Measurements from ENCODE around the gene DGKE. TPM values are rescaled to one million over a fixed set of nuclear protein-coding genes. Genes with fewer than 3 reads are reported as not detected.

The DGKE gene
- total RNA-seq, 2 donors from 2014 or later, result 21.3 to 39.4 TPM

GRCh38 chr17:56821847-56822534 lies 12.0 kb upstream of the DGKE start:
- Mint-ChIP-seq H3K27ac (no peak overlapping the region), H3K9me3 (no peaks in the 10 kb centered on the region), H3K36me3 (no peaks in the 10 kb centered on the region), H3K4me1 (ENCODE audit: low read depth in 2 of 2) (peaks cover 0 to 8% of the 10 kb centered on the region in 2 donors), H3K4me3 (no peak overlapping the region), H3K27me3 (no peaks in the 10 kb centered on the region)
- DNase-seq (ENCODE audit: low spot score), result no peak
- ATAC-seq, result no peak

DNA sequence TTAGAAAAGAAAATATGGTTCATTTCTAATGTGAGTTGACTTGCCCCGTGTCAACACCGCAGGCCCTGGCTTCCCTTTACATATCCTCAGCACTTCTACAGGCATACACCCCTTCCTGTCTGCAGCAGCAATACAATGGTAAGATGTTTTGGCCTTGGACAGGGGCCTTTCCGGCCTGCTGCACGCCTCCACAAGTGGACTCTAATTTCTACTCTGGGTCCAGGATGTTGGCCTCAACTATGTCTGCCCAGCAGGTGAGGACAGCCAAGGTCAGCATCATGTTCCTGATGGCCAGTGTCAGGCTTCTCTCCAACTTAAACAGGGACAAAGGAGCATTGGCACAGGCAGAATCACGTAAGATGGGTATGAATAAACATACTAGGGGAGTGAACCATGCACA lies 11.2 kb upstream of the DGKE start:
- no peak for DNase-seq (ENCODE audit: low spot score)
- Mint-ChIP-seq H3K36me3 (no peaks in the 10 kb centered on the region), H3K9me3 (no peaks in the 10 kb centered on the region), H3K27ac (no peak overlapping the region), H3K4me1 (ENCODE audit: low read depth in 2 of 2) (peaks cover 0 to 8% of the 10 kb centered on the region in 2 donors), H3K27me3 (no peaks in the 10 kb centered on the region), H3K4me3 (no peak overlapping the region)
- ATAC-seq, result no peak

DNA sequence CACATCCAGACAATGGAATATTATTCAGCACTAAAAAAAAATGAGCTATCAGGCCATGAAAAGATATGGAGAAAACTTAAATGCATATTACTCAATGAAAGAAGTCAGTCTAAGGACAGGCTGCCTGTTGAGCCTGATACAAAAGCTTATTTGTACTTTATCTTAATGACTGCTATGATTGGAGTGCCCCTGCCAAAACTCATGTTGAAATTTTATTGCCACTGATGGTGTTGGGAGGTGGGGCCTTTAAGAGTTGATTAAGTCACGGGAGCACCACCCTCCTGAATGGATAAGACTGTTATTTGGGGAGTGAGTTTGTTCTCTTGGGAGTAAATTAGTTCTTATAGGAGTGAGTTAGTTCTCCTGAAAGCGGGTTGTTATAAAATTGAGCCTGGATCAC lies 10.1 kb upstream of the DGKE start:
- Mint-ChIP-seq H3K4me3 (no peak overlapping the region), H3K9me3 (no peaks in the 10 kb centered on the region), H3K27me3 (no peaks in the 10 kb centered on the region), H3K36me3 (no peaks in the 10 kb centered on the region), H3K27ac (no peak overlapping the region), H3K4me1 (ENCODE audit: low read depth in 2 of 2) (peaks cover 0 to 7% of the 10 kb centered on the region in 2 donors)
- no peak for DNase-seq (ENCODE audit: low spot score)
- no peak for ATAC-seq

DNA sequence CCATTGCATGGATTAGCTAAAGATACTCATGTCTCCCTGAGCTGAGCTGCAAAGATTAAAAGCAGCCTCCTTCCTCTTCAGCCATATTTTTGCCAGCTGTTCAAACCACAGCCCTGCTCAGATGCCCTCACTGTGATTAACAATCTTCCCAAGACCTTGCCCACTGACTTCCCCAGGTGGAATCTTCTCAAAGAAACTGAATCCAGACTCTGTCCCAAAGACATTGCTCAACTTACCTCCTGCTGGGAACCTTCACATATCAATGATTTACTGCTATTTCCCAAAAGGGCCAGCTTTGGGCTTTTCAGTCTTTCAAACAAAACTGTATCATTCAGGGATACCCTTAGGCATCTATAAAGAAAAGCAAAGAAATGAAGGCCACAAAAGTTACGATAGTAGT lies 9.4 kb upstream of the DGKE start:
- Mint-ChIP-seq H3K4me3 (no peak overlapping the region), H3K27me3 (no peaks in the 10 kb centered on the region), H3K9me3 (no peaks in the 10 kb centered on the region), H3K36me3 (no peaks in the 10 kb centered on the region), H3K27ac (no peak overlapping the region), H3K4me1 (ENCODE audit: low read depth in 2 of 2) (peaks cover 0 to 3% of the 10 kb centered on the region in 2 donors)
- DNase-seq (ENCODE audit: low spot score) (no peak), ATAC-seq (no peak)

DNA sequence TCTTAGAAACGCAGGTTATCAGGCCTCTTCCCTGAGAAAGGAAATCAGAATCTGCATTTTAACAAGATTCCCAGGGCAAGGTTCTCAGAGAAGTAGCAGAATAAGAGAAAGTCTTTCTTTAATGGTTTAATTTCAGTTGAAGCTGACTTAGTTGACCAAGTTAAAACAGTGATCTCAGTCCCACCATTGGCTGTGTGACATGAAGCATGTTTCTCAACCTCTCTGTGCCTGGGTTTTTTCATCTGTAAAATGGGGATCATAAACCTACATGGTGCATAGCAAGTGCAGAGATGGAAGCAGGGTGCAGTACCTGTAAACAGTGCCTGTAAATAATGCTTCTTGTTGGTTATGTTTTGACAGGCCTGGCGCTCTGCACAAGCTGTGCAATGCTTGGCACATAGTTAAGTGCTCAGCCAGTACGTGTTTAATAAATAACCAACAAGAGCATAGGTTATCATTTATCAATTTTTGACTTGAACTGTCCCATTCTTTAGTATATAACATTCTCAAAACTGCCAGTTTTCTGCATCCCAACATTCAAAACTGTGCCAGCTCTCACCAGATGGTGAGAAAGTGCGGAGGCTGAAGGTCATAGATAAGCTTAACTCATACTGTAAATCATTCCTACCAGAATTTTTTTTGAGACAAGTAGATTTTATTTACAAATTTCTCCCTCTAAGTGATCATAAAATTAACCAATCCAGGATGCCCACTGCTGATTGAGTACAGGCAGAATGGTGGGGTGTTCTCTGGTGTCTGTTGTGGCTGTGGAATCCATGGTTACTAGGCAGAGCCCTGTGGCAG lies 7.1 kb upstream of the DGKE start:
- H3K4me3 Mint-ChIP-seq, result no peak overlapping the region

DNA sequence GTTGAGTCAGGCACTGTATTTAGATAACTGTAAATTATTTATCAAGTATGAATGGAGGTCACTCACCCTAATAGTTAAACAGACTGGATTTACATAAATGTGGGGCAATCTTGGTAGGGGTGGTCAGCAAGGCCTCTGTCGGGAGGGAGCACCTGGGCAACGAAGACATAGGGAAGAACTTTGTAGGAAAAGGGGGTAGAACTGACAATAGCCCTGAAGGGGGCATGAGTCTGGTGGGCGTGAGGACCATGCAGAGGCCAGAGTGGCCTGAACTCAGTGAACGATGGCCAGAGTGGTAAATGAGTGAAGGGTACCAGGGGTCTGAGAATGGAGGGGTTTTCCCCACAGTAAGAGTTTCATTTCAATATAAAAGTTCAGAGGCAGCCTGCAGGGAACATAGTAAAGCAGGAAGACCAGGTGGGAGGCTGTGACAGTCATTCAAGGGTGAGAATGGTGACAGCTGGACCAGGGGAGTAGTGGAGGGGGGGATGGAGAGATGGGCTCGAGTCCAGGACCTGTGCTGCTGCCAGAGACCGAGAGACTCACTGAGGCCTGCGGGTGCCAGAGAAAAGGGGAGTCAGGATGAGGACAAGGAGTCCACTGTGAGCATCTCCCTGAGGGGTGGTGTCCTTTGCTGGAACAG lies 3.1 kb upstream of the DGKE start:
- ATAC-seq, result no peak
- H3K4me3 Mint-ChIP-seq, result peak overlapping the region; percentile 28
- peaks cover 5% of the 10 kb centered on the region for H3K36me3 Mint-ChIP-seq
- no peak overlapping the region for H3K27ac Mint-ChIP-seq
- H3K4me1 Mint-ChIP-seq (ENCODE audit: low read depth in 2 of 2), result peaks cover 20 to 27% of the 10 kb centered on the region in 2 donors
- no peak for DNase-seq (ENCODE audit: low spot score)
- H3K9me3 Mint-ChIP-seq, result no peaks in the 10 kb centered on the region
- no peaks in the 10 kb centered on the region for H3K27me3 Mint-ChIP-seq

More for the DNA sequence above, 7.1 kb upstream of the DGKE start:
- ATAC-seq (no peak), DNase-seq (ENCODE audit: low spot score) (no peak)
- no peaks in the 10 kb centered on the region for H3K9me3 Mint-ChIP-seq
- peaks cover 3 to 14% of the 10 kb centered on the region in 2 donors for H3K4me1 Mint-ChIP-seq (ENCODE audit: low read depth in 2 of 2)
- no peaks in the 10 kb centered on the region for H3K27me3 Mint-ChIP-seq
- H3K36me3 Mint-ChIP-seq, result peaks cover 5% of the 10 kb centered on the region
- H3K27ac Mint-ChIP-seq, result no peak overlapping the region

DNA sequence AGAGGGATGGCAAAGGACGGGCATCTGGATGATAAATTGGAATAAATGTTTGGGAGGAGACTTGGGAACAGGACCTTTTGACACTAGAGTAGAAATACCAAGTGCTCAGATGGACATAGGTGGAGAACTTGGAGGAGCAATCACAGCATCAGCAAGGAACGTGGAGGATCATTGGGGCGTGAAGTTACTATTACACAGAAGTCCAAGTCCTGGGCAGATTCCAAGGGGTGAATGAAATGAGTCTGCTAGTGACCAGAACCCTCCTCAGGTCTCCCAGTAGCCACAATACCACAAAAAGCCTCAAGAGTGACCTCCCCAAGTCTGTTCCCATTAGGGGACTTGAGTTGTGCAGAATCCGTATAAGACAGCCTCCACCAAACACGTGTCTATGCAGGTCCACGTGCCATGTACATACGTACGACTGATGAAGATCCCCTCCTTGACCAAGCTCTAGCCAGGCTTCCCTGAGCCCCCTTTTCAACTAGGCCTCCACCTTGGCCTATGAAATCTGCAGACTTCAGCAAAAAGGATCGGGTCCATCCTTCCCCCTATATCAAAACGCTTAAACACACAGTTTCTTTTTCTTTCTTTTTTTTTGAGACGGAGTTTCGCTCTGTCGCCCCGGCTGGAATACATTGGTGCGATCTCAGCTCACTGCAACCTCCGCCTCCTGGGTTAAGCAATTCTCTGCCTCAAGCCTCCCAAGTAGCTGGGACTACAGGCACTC lies 2.4 kb upstream of the DGKE start:
- H3K36me3 Mint-ChIP-seq, result peaks cover 6% of the 10 kb centered on the region
- no peak for DNase-seq (ENCODE audit: low spot score)
- no peak for ATAC-seq
- peaks cover 22 to 30% of the 10 kb centered on the region in 2 donors for H3K4me1 Mint-ChIP-seq (ENCODE audit: low read depth in 2 of 2)
- no peaks in the 10 kb centered on the region for H3K27me3 Mint-ChIP-seq
- H3K27ac Mint-ChIP-seq, result peak overlapping the region in 1 of 2 donors; percentile 69
- H3K9me3 Mint-ChIP-seq, result no peaks in the 10 kb centered on the region
- peak overlapping the region; percentile 84 for H3K4me3 Mint-ChIP-seq

- Mint-ChIP-seq H3K4me3 (peak overlapping the region; percentile 84), H3K27ac (peak overlapping the region; percentile 60 to 69), H3K36me3 (peaks cover 13% of the 10 kb centered on the region), H3K4me1 (ENCODE audit: low read depth in 2 of 2) (peaks cover 30 to 39% of the 10 kb centered on the region in 2 donors), H3K9me3 (no peaks in the 10 kb centered on the region), H3K27me3 (no peaks in the 10 kb centered on the region)
- ATAC-seq, result no peak
- no peak for DNase-seq (ENCODE audit: low spot score)
These were observed 1.5 kb upstream of the DGKE start for GRCh38 chr17:56832446-56832845.

- ATAC-seq, result peak; percentile 72 to 74
- DNase-seq (ENCODE audit: low spot score), result peak; percentile 85
- Mint-ChIP-seq H3K27ac (peak overlapping the region; percentile 60 to 69), H3K36me3 (peaks cover 13% of the 10 kb centered on the region), H3K4me3 (peak overlapping the region; percentile 84), H3K9me3 (no peaks in the 10 kb centered on the region), H3K27me3 (no peaks in the 10 kb centered on the region), H3K4me1 (ENCODE audit: low read depth in 2 of 2) (peaks cover 35 to 40% of the 10 kb centered on the region in 2 donors)
These were observed 718 bp upstream of the DGKE start for GRCh38 chr17:56833057-56833808.

GRCh38 chr17:56834380-56835263 lies 671 bp downstream of the DGKE start:
- Mint-ChIP-seq H3K4me1 (ENCODE audit: low read depth in 2 of 2) (peaks cover 35 to 40% of the 10 kb centered on the region in 2 donors), H3K4me3 (peak overlapping the region; percentile 93), H3K27me3 (no peaks in the 10 kb centered on the region), H3K27ac (peak overlapping the region; percentile 77 to 82), H3K9me3 (no peaks in the 10 kb centered on the region), H3K36me3 (peaks cover 13% of the 10 kb centered on the region)
- ATAC-seq (peak; percentile 39 to 41), DNase-seq (ENCODE audit: low spot score) (peak; percentile 77)

- H3K27ac Mint-ChIP-seq, result peak overlapping the region in 1 of 2 donors; percentile 82
- H3K4me3 Mint-ChIP-seq, result peak overlapping the region; percentile 93
- no peaks in the 10 kb centered on the region for H3K9me3 Mint-ChIP-seq
- no peak for ATAC-seq
- no peaks in the 10 kb centered on the region for H3K27me3 Mint-ChIP-seq
- DNase-seq (ENCODE audit: low spot score), result no peak
- H3K36me3 Mint-ChIP-seq, result peaks cover 13% of the 10 kb centered on the region
- peaks cover 35 to 40% of the 10 kb centered on the region in 2 donors for H3K4me1 Mint-ChIP-seq (ENCODE audit: low read depth in 2 of 2)
These were observed 1.3 kb downstream of the DGKE start for GRCh38 chr17:56835264-56835585.

DNA sequence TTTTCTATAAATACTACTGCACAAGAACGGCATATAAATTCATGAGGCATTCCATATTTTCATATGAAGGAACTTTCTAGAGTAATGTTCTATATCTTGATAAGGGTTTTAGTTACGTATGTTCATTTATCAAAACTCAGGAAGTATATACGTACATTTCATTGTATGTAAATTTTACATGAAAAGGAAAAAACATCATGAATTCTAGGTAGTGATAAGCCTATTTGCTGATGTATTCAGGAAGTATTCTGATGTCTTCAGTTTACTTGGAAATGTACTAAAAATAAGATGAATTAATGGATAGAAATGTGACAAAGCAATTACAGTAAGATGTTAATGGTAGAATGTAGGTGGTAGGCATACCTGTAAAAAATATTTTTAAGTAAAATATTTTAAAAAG lies 4.7 kb downstream of the DGKE start:
- Mint-ChIP-seq H3K9me3 (no peaks in the 10 kb centered on the region), H3K27me3 (no peaks in the 10 kb centered on the region), H3K36me3 (peaks cover 8% of the 10 kb centered on the region), H3K4me3 (no peak overlapping the region), H3K27ac (peak overlapping the region in 1 of 2 donors; percentile 43), H3K4me1 (ENCODE audit: low read depth in 2 of 2) (peaks cover 13 to 22% of the 10 kb centered on the region in 2 donors)
- no peak for DNase-seq (ENCODE audit: low spot score)
- no peak for ATAC-seq
